PC-3 (cell line): ENCODE results near the gene B4GALT1.

Source experiments
- EZH2 ChIP-seq: fragments of 300-600 bp; sonication (generic); IDR thresholded peaks from one replicate; pipeline ENCODE4 v1.6.1; 2017; ENCODE audit warnings: antibody characterized with exemption, mild to moderate bottlenecking, low read length; ENCODE audit not compliant: unreplicated experiment
- TF ChIP-seq, protein P1 (sequence below): fragments of 300-600 bp; sonication (generic); conservative IDR thresholded peaks from 2 replicates; pipeline ENCODE4 v1.5.1; 2017; ENCODE audit warnings: antibody characterized with exemption, low read depth, mild to moderate bottlenecking, low read length

DNA sequence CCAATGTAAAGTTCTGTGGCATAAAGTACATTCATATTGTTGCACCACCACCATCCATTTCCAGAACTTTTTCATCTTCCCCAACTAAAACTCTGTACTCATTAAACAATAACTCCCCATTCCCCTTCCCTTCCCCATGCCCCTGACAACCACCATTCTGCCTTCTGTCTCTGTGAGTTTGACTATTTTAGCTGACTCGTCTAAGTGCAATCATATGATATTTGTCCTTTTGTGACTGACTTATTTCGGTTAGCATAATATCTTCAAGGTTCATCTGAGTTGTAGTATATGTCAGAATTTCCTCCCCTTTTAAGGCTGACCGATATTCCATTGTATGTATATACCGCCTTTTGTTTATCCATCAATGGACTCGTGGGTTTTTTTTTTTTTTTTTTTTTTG, 61.6 kb downstream of the B4GALT1 start:
- TF ChIP-seq, protein P1, sequence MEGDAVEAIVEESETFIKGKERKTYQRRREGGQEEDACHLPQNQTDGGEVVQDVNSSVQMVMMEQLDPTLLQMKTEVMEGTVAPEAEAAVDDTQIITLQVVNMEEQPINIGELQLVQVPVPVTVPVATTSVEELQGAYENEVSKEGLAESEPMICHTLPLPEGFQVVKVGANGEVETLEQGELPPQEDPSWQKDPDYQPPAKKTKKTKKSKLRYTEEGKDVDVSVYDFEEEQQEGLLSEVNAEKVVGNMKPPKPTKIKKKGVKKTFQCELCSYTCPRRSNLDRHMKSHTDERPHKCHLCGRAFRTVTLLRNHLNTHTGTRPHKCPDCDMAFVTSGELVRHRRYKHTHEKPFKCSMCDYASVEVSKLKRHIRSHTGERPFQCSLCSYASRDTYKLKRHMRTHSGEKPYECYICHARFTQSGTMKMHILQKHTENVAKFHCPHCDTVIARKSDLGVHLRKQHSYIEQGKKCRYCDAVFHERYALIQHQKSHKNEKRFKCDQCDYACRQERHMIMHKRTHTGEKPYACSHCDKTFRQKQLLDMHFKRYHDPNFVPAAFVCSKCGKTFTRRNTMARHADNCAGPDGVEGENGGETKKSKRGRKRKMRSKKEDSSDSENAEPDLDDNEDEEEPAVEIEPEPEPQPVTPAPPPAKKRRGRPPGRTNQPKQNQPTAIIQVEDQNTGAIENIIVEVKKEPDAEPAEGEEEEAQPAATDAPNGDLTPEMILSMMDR: no peak
- TF ChIP-seq EZH2: no peak
